Stimulated activated CD4-positive, alpha-beta T cell treated with anti-CD3 and anti-CD28 coated beads, Interleukin-2, amount 100 ng/mL, for 4 hours (primary cell): ENCODE data around the gene JAML.
A peak's percentile ranks its signal among the peaks of the same experiment; 100 is the strongest.
"Not testable (repeated sequence)": the region's sequence is repeated elsewhere in the genome, so short reads cannot be mapped to it uniquely, and the experiment has no call there.

Experiments used
- DNase-seq: peaks from one replicate; pipeline ENCODE4 v3.0.0-alpha.2; 2020; ENCODE audit warnings: low read depth

Gene JAML

GRCh38 chr11:118193910-118194566, 30.8 kb downstream of the JAML start:
- no peak for DNase-seq

- DNase-seq = not testable (repeated sequence)
Observed at GRCh38 chr11:118192817-118193216, 32.0 kb downstream of the JAML start.

GRCh38 chr11:118190942-118191506, 33.8 kb downstream of the JAML start:
- DNase-seq = not testable (repeated sequence)

- no peak for DNase-seq
Observed at GRCh38 chr11:118186346-118187107, 38.3 kb downstream of the JAML start.

- DNase-seq = no peak
Observed at GRCh38 chr11:118184784-118185579, 39.8 kb downstream of the JAML start.

GRCh38 chr11:118183691-118184090, 41.1 kb downstream of the JAML start:
- DNase-seq = not testable (repeated sequence)

GRCh38 chr11:118180300-118180703, 44.5 kb downstream of the JAML start:
- DNase-seq = no peak

GRCh38 chr11:118176778-118177134, 48.1 kb downstream of the JAML start:
- DNase-seq = no peak

GRCh38 chr11:118175993-118176777, 48.6 kb downstream of the JAML start, which contains the start of gene SCN2B:
Gene SCN2B, minus strand, starts transcription at chr11:118176639. Its CDS starts 208 bp downstream, at chr11:118176431.
- no peak for DNase-seq

- no peak for DNase-seq
Observed at GRCh38 chr11:118175031-118175992, 49.5 kb downstream of the JAML start.

GRCh38 chr11:118174006-118174567, 50.7 kb downstream of the JAML start:
- no peak for DNase-seq

GRCh38 chr11:118172356-118172755, 52.5 kb downstream of the JAML start:
- no peak for DNase-seq

- DNase-seq = peak; percentile 53
Observed at GRCh38 chr11:118171269-118172062, 53.3 kb downstream of the JAML start.

- no peak for DNase-seq
Observed at GRCh38 chr11:118170882-118171268, 53.9 kb downstream of the JAML start.

GRCh38 chr11:118170231-118170630, 54.6 kb downstream of the JAML start:
- no peak for DNase-seq

- DNase-seq = no peak
Observed at GRCh38 chr11:118169300-118170140, 55.3 kb downstream of the JAML start.

- DNase-seq = no peak
Observed at GRCh38 chr11:118168751-118169150, 56.1 kb downstream of the JAML start.

- DNase-seq = no peak
Observed at GRCh38 chr11:118168316-118168715, 56.5 kb downstream of the JAML start.
